Natural killer cell treated with Interleukin-12 subunit alpha and Interleukin-12 subunit beta and Interleukin-15 and Interleukin-18, amount 100 ng/mL, for 72 hours (primary cell): ENCODE results near the gene FAR2. TPM values are rescaled to one million over a fixed set of nuclear protein-coding genes. Genes with fewer than 3 reads are reported as not detected.
"Not testable (repeated sequence)": the region's sequence is repeated elsewhere in the genome, so short reads cannot be mapped to it uniquely, and the experiment has no call there.

Experiments
- ATAC-seq, 2 donors: fragments of 150-1000 bp; cut with Tn5 transposase in 1 of 2; sonication (Bioruptor Pico), chemical (Tn5 transposase) in 1 of 2; 2 replicates each; pipeline ENCODE4 v1.10.0; 2021
- DNase-seq: peaks from one replicate; pipeline ENCODE4 v3.0.0; 2022; ENCODE audit warnings: low spot score
- H3K27ac Mint-ChIP-seq, 2 donors: 1 replicate in 1 of 2; 2 replicates in 1 of 2; pipeline ENCODE4 v1.8.0; 2022; ENCODE audit warnings: mixed read lengths in 2 of 2, mild to moderate bottlenecking in 1 of 2, moderate library complexity in 1 of 2
- H3K27me3 Mint-ChIP-seq, 2 donors: 1 replicate in 1 of 2; 2 replicates in 1 of 2; pipeline ENCODE4 v1.8.0; 2022; ENCODE audit warnings: mixed read lengths in 2 of 2
- H3K36me3 Mint-ChIP-seq: one replicate; pipeline ENCODE4 v1.8.0; 2022; ENCODE audit warnings: mixed read lengths
- H3K4me1 Mint-ChIP-seq, 2 donors: 1 replicate in 1 of 2; 2 replicates in 1 of 2; pipeline ENCODE4 v1.8.0; 2022; ENCODE audit warnings: low read depth in 2 of 2, mixed read lengths in 2 of 2, mild to moderate bottlenecking in 1 of 2
- H3K4me3 Mint-ChIP-seq: one replicate; pipeline ENCODE4 v1.8.0; 2022; ENCODE audit warnings: mixed read lengths
- H3K9me3 Mint-ChIP-seq: 2 replicates; pipeline ENCODE4 v1.8.0; 2022; ENCODE audit warnings: mixed read lengths
- total RNA-seq, 2 donors: library from RNA; stranded (reverse); gene quantifications; one replicate each; pipeline ENCODE4 v1.2.3, GENCODE V29; 2022

The FAR2 gene
- total RNA-seq, 2 donors from 2014 or later, result 13.5 to 38.4 TPM

DNA sequence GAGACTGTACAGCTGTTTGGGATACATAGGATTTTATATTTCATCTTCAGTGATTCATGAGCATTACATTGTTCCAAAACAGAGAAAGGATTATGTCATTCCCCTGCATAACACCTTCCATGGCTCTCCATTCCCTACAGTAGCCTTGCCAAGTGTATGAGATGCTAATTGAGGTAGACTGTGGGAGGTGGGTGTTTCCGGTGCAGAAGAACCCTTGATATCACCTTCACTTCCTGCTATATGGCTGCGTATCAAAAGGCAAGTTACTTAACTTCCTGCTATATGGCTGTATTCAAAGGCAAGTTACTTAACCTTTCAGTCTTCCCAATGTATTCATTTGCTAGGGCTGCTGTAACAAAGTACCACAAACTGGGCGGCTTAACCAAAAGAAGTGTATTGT, 11.2 kb downstream of the FAR2 start:
- no peaks in the 10 kb centered on the region for H3K9me3 Mint-ChIP-seq
- no peaks in the 10 kb centered on the region for H3K36me3 Mint-ChIP-seq
- peak overlapping the region; percentile 18 for H3K4me3 Mint-ChIP-seq
- no peaks in the 10 kb centered on the region for H3K27me3 Mint-ChIP-seq
- DNase-seq (no peak), ATAC-seq (peak; percentile 69 to 75)
- H3K27ac Mint-ChIP-seq, result peak overlapping the region; percentile 18 to 32
- H3K4me1 Mint-ChIP-seq, result peaks cover 19 to 39% of the 10 kb centered on the region in 2 donors

DNA sequence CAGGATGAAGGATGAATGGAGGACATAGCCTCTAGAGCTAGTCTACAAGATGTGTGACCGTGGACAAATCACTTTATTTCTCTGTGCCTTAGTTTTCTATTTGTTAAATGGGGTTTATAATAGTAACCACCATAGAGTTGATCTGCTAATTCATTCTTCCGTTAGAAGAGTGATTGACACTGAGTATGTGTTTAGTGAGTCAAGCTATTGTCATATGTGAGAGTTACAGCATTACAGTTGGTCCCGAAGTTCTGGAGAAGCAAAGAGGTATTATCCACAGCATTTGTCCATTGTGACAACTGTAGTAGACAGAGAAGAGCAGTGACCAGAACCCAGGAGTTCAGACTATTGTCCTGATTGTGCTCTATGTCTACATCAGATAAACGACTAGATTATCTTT, 14.1 kb downstream of the FAR2 start:
- no peak for ATAC-seq
- Mint-ChIP-seq H3K4me1 (peaks cover 19 to 41% of the 10 kb centered on the region in 2 donors), H3K9me3 (no peaks in the 10 kb centered on the region), H3K36me3 (no peaks in the 10 kb centered on the region), H3K27ac (peak overlapping the region; percentile 11 to 21), H3K27me3 (no peaks in the 10 kb centered on the region), H3K4me3 (no peak overlapping the region)
- no peak for DNase-seq

- no peaks in the 10 kb centered on the region for H3K36me3 Mint-ChIP-seq
- H3K4me1 Mint-ChIP-seq, result peaks cover 17 to 37% of the 10 kb centered on the region in 2 donors
- H3K9me3 Mint-ChIP-seq, result no peaks in the 10 kb centered on the region
- peak overlapping the region in 1 of 2 donors; percentile 37 for H3K27ac Mint-ChIP-seq
- DNase-seq (no peak), ATAC-seq (peak; percentile 53 to 89)
- no peaks in the 10 kb centered on the region for H3K27me3 Mint-ChIP-seq
- H3K4me3 Mint-ChIP-seq, result peak overlapping the region; percentile 26
Observed at GRCh38 chr12:29164477-29165393, 15.7 kb downstream of the FAR2 start.

DNA sequence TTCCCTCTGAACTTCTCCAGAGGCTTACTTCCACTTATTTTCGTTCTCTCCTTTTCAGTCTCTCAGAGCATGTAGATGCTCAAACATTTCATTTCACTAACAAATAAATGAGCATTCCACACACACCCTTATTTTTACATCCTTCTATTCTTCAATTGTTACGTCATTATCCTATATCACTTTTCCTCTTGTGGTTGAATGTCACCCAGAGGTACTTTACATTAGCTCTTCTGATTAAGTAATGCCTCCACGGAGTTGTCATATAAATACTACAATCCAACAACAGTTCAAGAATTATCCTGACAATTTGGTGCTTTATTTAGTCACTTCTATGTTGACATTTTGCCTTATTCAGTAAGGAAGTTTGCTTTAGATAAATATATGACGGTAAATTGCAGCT, 18.4 kb downstream of the FAR2 start:
- no peaks in the 10 kb centered on the region for H3K27me3 Mint-ChIP-seq
- peaks cover 4 to 34% of the 10 kb centered on the region in 2 donors for H3K4me1 Mint-ChIP-seq
- no peak for DNase-seq
- H3K27ac Mint-ChIP-seq, result no peak overlapping the region
- H3K36me3 Mint-ChIP-seq, result no peaks in the 10 kb centered on the region
- no peak for ATAC-seq
- H3K9me3 Mint-ChIP-seq, result no peaks in the 10 kb centered on the region
- no peak overlapping the region for H3K4me3 Mint-ChIP-seq

DNA sequence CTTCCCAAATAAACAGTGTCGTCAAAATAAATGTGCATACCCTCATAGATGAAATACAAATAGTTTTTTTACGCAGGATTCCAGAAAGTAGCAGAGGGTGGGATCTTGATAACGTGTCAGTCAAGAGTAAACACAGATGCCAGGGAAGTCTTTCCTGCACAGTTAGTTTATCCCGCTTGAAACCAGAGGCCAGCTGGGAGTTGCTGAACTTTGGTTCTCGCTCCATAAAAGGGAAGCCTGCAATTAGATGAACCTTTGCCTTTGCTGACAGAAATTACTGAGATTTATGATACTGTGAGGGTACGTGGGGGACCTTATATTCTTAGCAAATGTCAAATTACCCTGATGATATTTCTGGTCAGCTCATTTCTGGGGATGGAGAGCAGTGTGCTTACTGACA, 18.9 kb downstream of the FAR2 start:
- H3K27me3 Mint-ChIP-seq, result no peaks in the 10 kb centered on the region
- H3K4me1 Mint-ChIP-seq, result peaks cover 4 to 33% of the 10 kb centered on the region in 2 donors
- no peak for ATAC-seq
- no peaks in the 10 kb centered on the region for H3K9me3 Mint-ChIP-seq
- DNase-seq, result no peak
- no peak overlapping the region for H3K4me3 Mint-ChIP-seq
- H3K27ac Mint-ChIP-seq, result no peak overlapping the region
- no peaks in the 10 kb centered on the region for H3K36me3 Mint-ChIP-seq

- not testable (repeated sequence) for ATAC-seq, H3K27me3 Mint-ChIP-seq, H3K4me3 Mint-ChIP-seq, H3K36me3 Mint-ChIP-seq, H3K27ac Mint-ChIP-seq, H3K9me3 Mint-ChIP-seq, DNase-seq
- peaks cover 0 to 13% of the 10 kb centered on the region in 2 donors for H3K4me1 Mint-ChIP-seq
Observed at GRCh38 chr12:29169978-29170377, 20.9 kb downstream of the FAR2 start.

- not testable (repeated sequence) for ATAC-seq, H3K27me3 Mint-ChIP-seq, H3K4me1 Mint-ChIP-seq, H3K9me3 Mint-ChIP-seq, H3K36me3 Mint-ChIP-seq, DNase-seq, H3K27ac Mint-ChIP-seq
- H3K4me3 Mint-ChIP-seq, result peak overlapping the region; percentile 31
Observed at GRCh38 chr12:29170478-29171084, 21.5 kb downstream of the FAR2 start.

GRCh38 chr12:29171421-29172258, 22.6 kb downstream of the FAR2 start:
- no peaks in the 10 kb centered on the region for H3K9me3 Mint-ChIP-seq
- ATAC-seq, result no peak
- peak overlapping the region in 1 of 2 donors; percentile 44 for H3K27ac Mint-ChIP-seq
- no peaks in the 10 kb centered on the region for H3K36me3 Mint-ChIP-seq
- no peak for DNase-seq
- peaks cover 0 to 8% of the 10 kb centered on the region in 2 donors for H3K4me1 Mint-ChIP-seq
- no peaks in the 10 kb centered on the region for H3K27me3 Mint-ChIP-seq
- no peak overlapping the region for H3K4me3 Mint-ChIP-seq

GRCh38 chr12:29176941-29177340, 27.9 kb downstream of the FAR2 start:
- Mint-ChIP-seq H3K9me3 (no peaks in the 10 kb centered on the region), H3K36me3 (no peaks in the 10 kb centered on the region), H3K4me1 (peaks cover 0 to 3% of the 10 kb centered on the region in 2 donors), H3K4me3 (no peak overlapping the region), H3K27me3 (no peaks in the 10 kb centered on the region), H3K27ac (no peak overlapping the region)
- DNase-seq (no peak), ATAC-seq (no peak)

- H3K4me1 Mint-ChIP-seq, H3K9me3 Mint-ChIP-seq, DNase-seq, H3K36me3 Mint-ChIP-seq, H3K27me3 Mint-ChIP-seq, ATAC-seq, H3K4me3 Mint-ChIP-seq, H3K27ac Mint-ChIP-seq: not testable (repeated sequence)
Observed at GRCh38 chr12:29182247-29182646, 33.2 kb downstream of the FAR2 start.

DNA sequence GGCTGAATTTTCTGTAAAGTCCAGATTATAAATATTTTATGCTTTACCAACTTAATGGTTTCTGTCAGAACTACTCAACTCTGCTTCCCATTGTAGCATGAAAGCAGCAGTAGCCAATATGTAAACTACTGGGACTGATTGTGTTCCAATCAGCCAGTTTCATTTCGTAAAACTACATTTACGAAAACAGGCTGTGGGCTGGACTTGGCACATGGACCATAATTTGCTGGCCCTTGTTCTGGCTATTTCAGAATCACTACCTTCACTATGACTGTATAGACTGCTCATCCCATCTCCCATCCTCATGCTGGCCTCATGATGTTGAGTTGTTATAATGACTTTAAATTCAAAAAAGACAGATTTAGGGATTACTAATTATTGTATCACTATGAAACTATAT, 38.7 kb downstream of the FAR2 start:
- H3K4me1 Mint-ChIP-seq, result no peaks in the 10 kb centered on the region
- H3K9me3 Mint-ChIP-seq, result no peaks in the 10 kb centered on the region
- no peak for ATAC-seq
- H3K27me3 Mint-ChIP-seq, result peaks cover 0 to 2% of the 10 kb centered on the region in 2 donors
- H3K27ac Mint-ChIP-seq, result no peak overlapping the region
- no peak for DNase-seq
- no peak overlapping the region for H3K4me3 Mint-ChIP-seq
- H3K36me3 Mint-ChIP-seq, result peaks cover 4% of the 10 kb centered on the region

- H3K36me3 Mint-ChIP-seq, result no peaks in the 10 kb centered on the region
Observed at GRCh38 chr12:29191267-29191850, 42.3 kb downstream of the FAR2 start.

DNA sequence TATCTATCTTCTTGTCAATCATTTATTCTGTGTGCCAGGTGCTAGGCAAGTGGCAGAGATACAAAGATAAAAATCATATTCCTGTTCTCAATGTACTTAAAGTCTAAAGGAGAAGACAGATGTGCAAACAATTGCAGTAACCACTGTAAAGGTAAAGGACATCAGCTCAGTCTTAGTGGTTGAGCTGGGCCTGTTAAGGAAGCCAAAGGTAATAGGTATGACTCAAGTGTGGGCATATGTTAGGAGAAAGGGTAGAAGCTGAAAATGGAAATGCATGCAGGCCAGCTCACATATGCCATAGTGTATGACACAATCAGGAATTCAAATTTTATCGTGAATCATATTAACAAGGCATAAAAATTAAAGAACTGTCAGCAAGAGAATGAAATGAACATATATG, 49.8 kb downstream of the FAR2 start:
- DNase-seq (no peak), ATAC-seq (no peak)
- Mint-ChIP-seq H3K36me3 (no peaks in the 10 kb centered on the region), H3K9me3 (no peaks in the 10 kb centered on the region), H3K27me3 (no peaks in the 10 kb centered on the region), H3K4me1 (no peaks in the 10 kb centered on the region), H3K4me3 (no peak overlapping the region), H3K27ac (no peak overlapping the region)

More at GRCh38 chr12:29191267-29191850, 42.3 kb downstream of the FAR2 start:
- no peak for ATAC-seq
- no peak for DNase-seq
- Mint-ChIP-seq H3K4me1 (no peaks in the 10 kb centered on the region), H3K27ac (no peak overlapping the region), H3K4me3 (no peak overlapping the region), H3K27me3 (peaks cover 0 to 2% of the 10 kb centered on the region in 2 donors), H3K9me3 (no peaks in the 10 kb centered on the region)
